Activated effector memory CD4-positive, alpha-beta T cell treated with anti-CD3 and anti-CD28 coated beads, Interleukin-2, amount 50 U/mL, for 16 hours (primary cell): Measurements from ENCODE around the gene TUBB6.

ENCODE experiments used
- DNase-seq: peaks from one replicate; pipeline ENCODE4 v3.0.0-alpha.2; 2020

Gene TUBB6

DNA sequence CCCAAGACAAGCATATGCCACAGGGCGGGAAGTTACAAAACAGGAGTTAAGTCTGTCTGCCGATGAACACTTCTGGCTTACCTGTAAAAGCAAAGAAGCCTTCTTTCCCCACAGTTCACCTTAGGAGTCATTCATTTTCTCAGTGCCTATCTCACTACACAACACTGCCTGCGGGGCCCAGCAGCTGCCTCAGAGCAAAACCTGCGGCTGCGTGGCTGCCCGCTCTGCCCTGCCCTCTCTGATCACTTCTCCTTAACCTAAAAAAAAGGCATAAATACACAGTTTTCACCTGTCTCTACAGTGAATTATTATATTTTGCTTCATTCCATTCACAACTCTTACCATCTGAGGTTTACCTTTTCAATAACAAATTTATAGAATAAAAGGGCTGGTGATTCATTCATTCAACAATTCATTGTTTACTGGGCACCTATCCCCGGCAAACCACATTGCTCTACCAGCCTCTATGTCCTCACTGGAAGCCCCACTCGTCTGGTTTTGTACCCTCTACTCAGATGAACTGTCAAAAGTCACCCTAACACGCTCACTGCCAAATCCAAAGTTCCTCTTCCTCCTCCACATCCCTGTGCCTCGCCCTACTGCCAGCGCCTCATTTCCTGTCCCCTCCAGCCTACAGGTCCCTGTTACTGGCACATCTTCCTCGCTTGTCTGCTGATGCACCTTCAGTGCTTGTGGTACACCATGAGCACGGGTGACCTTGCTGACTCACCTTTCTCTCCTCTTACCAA lies 37.6 kb downstream of the TUBB6 start:
- no peak for DNase-seq

DNA sequence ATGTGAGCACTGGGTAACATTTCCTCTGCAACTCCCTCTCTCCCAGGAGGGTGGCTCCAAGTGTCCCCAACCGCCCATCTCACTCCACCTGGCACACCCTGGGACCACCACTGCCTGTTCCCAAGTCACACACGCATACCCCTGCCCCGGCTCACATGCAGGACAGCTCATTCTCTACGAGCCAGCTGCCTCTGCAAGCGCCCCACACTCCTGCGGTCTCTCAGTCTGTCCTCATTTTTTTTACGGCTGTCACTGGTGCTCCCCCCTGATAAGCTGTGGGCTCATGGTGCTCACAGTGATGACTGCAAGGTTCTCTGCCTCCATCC lies 38.2 kb downstream of the TUBB6 start:
- no peak for DNase-seq

DNA sequence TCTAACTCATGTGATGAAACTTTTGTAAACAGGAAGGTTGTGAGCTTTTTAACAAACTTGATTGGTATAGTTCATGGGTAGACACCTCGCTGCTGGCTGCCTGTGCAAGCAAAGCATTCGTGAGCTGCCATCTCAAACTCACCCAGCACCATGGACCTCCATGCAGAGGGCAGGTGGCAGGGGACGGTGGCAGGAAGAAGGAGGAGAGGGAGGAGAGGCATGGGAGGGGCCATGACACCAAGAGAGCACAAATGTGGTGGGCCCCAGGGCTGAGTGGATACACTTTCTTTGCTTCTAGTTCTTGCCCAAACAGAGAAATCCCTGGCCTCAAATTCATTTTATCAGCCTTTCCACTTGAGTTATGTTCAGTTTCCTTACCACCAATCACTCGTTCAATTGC lies 39.9 kb downstream of the TUBB6 start:
- no peak for DNase-seq

DNA sequence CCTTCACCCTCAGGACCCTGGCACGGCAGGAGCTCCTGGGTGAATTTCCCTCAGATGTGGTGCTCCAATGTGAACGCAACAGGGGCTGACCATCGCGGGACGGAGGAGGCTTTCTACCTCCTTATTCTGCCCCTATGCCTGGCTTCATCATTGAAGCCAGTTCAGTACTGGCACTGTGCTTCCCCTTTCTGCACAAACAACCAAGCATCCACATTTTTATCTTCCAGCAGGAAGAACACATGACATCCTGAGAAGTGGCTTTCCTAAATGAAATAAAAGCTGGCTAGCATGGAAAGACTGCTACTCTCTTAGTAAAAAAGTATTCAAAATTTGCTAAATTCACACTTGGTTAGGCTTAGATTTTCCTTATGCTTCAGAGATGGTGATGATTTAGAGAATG lies 44.1 kb downstream of the TUBB6 start:
- no peak for DNase-seq

DNA sequence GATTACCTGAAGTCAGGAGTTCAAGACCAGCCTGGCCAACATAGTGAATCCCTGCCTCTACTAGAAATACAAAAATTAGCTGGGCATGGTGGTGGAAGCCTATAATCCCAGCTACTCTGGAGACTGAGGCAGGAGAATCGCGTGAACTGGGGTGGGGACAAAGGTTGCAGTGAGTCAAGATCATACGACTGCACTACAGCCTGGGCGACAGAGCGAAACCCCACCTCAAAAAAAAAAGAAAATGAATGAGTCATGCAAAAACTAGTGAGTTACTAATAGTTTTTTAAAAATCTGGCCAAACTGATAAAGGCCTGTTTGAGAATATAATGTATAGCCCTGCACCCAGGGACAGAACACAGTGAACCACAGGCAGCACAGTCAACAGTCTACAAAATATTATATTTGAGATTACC lies 51.5 kb downstream of the TUBB6 start:
- DNase-seq: no peak

DNA sequence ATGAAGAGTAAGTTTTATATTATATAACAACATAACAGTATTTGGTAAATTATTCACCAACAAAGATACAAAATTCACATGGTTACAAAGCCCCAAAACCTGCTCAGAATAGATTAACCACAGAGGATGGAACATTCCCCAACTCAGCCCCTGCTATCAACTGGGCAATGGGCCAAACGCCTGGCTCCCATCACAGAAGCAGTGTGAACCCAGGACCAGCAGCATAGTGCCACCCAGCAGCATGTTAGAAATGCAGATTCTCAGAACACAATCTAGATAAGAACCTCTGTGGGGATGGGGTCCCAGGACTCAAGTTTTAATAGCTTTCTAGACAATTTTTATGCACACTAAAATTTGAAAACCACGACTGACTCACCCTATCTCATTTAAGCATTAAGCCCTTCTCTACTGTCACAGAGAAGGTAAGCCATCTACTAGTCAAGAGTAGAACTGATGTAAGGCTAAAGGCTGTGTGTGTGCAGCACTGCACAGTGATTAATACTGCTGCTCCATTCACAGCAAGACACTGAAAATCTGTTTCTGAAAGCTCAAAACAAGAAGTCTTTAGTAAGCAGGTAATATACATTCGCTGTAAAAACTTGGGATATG lies 53.8 kb downstream of the TUBB6 start:
- no peak for DNase-seq

DNA sequence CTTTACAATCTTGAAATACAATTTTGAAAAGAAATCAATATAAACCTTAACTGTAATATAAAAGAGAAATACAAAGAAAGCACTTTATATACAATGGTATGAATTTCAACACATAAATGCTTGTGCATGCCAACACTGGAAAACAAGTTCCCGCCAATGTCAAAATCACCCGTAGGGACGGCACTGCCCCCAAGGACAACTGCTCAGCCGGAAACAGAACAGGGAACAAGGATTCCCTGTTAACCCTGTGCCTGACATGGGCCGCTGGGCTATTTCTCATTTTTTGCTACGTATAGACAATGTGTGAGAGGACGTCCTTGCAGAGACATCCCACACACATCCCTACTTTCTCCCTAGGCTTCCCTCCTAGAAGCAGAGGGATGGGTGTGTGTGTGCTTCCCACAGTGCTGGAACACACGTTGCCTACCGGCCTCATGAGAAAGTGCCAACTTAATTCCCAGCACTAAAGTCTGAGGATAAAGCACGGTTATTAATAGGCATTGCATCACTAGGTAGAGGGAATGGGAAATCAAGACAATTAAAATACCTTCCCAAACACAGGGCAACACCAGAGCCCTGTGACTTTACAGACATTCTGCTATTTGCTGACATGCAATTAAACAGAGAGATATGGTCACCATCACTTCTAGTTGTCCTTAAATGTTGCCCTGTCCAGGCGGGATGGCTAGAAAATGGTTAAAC lies 54.6 kb downstream of the TUBB6 start:
- no peak for DNase-seq

DNA sequence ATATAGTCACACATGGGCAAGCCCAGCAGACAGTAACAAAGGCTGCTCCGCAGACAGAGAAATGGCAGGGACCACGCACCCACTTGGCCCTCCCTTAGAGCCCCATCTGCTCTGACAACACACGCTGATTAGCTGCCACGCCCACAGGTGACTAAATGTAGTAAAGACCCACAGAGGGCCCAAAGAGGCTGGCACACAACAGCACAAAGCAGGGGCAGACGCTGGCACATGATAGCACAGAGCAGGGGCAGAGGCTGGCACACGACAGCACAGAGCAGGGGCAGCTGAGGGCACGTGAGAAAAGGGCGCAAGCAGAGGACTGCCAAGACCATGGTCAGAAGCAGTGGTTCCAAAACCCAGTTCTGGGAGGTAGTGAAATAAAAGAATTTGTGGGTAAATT lies 58.3 kb downstream of the TUBB6 start:
- DNase-seq: no peak

DNA sequence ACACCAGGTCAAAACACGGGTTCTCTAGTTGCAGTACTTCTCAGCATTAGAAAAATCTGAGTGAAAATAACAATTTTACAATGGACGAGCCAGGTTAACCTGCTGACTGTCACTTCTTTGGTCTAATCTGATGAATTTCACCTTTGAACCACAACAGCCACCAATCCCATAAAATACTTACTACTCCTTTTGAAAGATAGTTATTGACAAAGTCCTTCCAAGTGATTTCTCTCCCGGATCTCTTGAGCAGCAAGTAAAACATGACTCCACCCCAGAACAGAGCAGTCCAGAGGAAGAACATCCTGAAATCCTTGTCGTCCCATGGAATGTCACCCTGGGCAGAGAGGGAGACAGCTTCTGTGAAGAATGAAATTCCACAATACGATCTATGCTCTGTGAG lies 58.7 kb downstream of the TUBB6 start:
- DNase-seq: no peak

DNA sequence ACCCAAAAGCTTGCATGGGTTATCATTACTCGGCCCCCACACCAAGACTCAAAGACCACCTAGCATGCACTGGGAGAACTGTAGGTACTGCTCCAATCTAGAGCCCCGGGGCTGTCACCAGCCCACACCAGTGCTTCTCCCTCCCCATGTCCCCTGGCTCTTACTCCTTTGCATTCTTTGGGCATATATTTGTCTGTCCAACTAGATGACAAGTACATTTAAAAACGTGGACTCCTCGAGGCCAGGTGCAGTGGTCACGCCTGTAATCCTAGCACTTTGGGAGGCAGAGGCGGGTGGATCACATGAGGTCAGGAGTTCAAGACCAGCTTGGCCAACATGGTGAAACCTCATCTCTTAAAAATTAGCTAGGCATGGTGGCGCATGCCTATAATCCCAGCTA lies 61.2 kb downstream of the TUBB6 start:
- DNase-seq: no peak

DNA sequence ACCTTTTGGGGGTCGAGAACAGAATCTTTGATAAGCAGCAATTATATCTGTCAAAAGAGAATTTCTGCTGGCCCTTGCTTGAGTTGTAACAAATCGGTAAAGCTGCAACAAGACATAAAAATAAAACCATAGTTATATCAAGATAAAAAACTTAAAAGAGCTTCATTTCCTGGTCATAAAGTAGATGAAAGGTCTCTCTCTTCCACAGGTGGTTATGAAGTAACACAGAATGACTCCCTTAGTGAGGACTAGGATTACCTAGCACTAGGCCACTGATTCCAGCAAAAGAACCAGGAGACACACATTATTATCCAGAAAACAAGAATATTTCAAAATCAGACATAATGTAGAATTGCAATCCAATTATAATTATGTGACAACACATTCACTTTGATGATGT lies 63.5 kb downstream of the TUBB6 start:
- no peak for DNase-seq

DNA sequence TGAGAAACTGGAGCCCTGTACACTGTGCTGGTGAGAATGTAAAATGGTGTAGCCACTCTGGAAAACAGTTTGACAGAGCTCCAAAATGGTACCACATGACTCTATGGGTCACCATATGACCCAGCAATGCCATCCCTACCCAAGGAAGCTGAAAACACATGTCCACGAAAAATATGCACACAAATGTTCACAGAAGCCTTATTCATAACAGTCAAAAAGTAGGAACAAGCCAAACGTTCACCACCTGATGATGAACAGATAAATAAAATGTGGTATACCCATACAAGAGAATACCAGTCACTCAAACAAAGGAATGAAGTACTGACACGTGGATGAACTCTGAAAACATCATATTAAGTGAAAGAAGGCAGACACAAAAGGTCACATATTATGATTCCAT lies 64.4 kb downstream of the TUBB6 start:
- no peak for DNase-seq

DNA sequence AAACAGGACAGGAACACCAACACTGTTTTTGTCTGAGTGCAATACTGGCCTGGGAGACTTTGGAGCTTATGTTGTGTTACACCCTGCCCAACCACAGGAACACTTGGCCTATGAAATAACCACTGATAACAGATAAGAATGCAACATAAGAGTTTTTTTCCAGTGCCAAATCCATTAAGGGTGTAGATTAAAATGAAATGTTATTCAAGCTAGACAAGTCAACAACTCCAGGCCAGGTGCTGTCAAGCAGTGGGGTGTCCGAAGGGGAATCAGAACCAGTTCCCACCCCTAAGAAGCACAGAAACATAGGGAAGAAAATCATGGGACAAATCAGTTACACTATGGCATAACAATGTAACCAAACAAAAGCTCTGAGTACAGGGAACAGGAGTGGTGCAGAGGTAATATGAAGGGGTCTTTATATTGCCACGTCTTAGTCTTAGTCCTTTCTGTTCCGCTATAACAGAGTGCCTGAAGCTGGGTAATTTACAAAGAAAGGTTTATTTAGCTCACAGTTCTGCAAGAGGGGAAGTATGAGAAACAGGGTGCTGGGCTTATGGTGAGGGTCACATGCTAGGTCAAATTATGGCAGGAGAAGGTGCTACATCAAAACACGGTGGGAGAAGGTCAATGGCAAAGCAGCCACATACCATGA lies 65.2 kb downstream of the TUBB6 start:
- no peak for DNase-seq

DNA sequence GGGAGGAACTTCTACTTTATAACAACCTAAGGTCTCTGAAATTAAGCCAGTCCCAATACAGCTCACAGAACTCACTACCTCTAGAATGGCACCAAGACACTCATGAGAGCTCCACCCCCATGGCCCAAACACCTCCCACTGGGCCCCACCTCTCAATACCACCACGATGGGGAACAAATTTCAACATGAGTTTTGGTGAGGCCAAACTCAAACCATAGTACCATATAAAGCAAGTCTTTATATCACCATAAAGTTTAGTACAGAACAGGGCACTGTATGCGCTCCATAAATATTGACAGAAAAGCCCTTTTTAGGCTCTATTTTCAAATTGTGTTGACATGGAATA lies 65.7 kb downstream of the TUBB6 start:
- no peak for DNase-seq

DNA sequence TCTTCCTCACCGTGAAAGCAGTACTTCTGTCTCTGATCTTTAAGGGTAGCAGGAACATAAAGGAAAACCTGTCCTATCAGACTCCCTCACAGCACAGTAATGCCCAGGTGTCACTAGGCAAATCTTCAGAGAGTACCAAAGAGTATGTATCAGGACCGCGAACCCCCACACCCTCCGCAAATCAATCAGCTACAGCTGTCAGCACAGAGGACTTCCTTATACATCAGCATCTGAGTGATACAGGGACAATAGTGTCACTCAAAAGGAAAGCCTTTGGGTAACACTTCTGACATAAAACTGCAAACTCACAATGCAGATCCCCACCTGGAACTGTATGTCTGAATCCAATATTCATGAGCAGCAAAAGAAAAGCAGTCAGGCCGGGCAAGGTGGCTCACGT lies 66.4 kb downstream of the TUBB6 start:
- no peak for DNase-seq
